ENCODE measurements around the gene SLC27A1.
"Not testable (repeated sequence)": the region's sequence is repeated elsewhere in the genome, so short reads cannot be mapped to it uniquely, and the experiment has no call there.

The SLC27A1 gene

DNA sequence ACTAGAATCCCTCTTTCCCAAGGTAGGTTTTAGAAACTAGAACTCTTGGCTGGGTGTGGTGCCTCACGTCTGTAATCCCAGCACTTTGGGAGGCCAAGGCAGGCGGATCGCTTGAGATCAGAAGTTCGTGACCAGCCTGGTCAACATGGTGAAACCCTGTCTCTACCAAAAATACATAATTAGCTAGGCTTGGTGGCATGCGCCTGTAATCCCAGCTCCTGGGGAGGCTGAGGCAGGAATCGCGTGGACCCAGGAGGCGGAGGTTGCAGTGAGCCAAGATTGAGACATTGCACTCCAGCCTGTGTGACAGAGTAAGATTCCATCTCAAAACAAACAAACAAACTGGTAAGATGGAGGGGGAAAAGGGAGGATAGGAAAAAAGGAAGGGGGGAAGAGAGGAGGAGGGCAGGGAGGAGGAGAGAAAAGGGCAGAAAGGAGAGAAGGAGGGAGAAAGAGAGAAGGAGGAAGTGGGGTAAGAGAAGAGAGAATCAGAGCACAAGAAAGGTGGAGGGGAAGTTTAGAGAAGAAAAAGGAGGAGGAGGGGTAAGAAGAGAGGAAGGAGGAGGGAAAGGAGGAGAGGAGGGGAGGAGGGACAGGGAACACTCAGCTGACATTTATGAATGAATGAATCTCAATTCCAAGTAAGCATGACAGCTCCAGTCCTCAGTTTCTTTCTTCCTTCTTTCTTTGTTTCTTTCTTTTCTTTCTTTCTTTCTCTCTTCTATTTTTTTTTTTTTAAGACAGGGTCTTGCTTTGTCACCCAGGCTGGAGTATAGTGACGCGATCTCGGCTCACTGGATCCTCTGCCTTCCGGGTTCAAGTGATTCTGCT is 2.6 kb upstream of the SLC27A1 start:
- DNase-seq (ENCODE audit: low spot score in 2 of 2) (no peak), ATAC-seq (replicated peaks; ENCODE audit: extremely low read depth, poor library complexity, severe bottlenecking) (no peak)
- Mint-ChIP-seq H3K27ac (ENCODE audit: low read depth) (no peak overlapping the region), H3K4me1 (peaks cover 39% of the 10 kb centered on the region), H3K4me3 (no peak overlapping the region), H3K36me3 (ENCODE audit: insufficient read depth) (peaks cover 8% of the 10 kb centered on the region), H3K27me3 (no peaks in the 10 kb centered on the region), H3K9me3 (no peaks in the 10 kb centered on the region)

DNA sequence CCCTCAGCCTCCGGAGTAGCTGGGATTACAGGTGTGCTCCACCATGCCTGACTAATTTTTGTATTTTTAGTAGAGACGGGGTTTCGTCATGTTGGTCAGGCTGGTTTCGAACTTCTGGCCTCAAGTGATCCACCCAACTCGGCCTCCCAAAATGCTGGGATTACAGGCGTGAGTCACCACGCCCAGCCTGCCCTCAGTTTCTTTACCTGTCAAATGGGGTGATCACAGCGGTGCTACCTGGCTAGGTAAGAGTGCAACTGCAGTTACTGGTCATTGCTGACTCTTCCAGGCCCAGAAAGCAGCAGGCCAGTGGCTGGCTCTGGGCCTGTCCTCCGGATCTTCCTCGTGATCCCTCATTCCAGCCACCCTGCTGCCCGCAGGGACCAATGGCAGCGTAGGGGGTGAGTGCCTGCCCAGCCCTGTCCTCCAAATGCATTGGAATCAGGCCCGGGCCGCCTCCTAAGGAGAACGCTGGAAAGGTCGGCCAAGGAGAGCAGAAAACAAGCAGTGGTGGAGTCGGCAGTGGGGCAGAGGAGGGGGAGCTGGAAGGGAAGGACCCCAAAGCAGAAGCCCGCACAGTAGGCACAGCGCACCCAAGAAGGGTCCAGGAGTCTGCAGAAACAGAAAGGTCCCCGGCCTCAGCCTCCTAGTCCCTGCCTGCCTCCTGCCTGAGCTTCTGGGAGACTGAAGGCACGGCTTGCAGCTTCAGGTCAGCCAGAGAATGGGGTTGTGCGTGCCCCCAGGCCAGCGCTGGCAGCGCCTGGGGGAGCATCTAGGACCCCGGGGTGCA is 1.8 kb upstream of the SLC27A1 start:
- H3K27ac Mint-ChIP-seq (ENCODE audit: low read depth), result peak overlapping the region; percentile 86
- no peak for DNase-seq (ENCODE audit: low spot score in 2 of 2)
- no peaks in the 10 kb centered on the region for H3K27me3 Mint-ChIP-seq

DNA sequence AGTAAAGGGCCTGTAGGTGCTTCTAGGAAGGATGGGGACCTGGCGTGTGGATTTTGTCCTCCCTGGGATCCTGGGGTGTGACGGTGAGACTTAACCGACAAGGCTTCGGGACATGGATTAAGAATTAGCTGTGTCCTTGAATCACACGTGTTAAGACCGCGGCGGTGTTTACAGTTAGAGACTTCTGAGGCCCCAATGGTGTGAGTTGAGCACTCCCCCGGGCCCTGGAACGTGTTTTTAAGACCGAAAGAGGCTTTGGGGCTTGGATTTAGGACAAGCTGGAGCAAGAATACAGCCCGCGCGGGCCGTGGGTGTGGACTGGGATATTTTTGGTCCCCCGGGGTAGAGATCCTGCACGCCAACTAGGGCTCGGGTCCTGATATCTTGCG is 1.2 kb upstream of the SLC27A1 start:
- peaks cover 11% of the 10 kb centered on the region for H3K36me3 Mint-ChIP-seq (ENCODE audit: insufficient read depth)
- H3K4me3 Mint-ChIP-seq, result peak overlapping the region; percentile 91
- H3K4me1 Mint-ChIP-seq, result peaks cover 39% of the 10 kb centered on the region
- ATAC-seq (replicated peaks; ENCODE audit: extremely low read depth, poor library complexity, severe bottlenecking) (no peak), DNase-seq (ENCODE audit: low spot score in 2 of 2) (peak in 1 of 2 donors; percentile 25)
- H3K27ac Mint-ChIP-seq (ENCODE audit: low read depth), result peak overlapping the region; percentile 86
- H3K27me3 Mint-ChIP-seq, result no peaks in the 10 kb centered on the region
- no peaks in the 10 kb centered on the region for H3K9me3 Mint-ChIP-seq

More for the DNA sequence above, 1.8 kb upstream of the SLC27A1 start:
- Mint-ChIP-seq H3K9me3 (no peaks in the 10 kb centered on the region), H3K4me1 (peaks cover 39% of the 10 kb centered on the region), H3K4me3 (peak overlapping the region; percentile 91), H3K36me3 (ENCODE audit: insufficient read depth) (peaks cover 11% of the 10 kb centered on the region)
- ATAC-seq (replicated peaks; ENCODE audit: extremely low read depth, poor library complexity, severe bottlenecking), result no peak

DNA sequence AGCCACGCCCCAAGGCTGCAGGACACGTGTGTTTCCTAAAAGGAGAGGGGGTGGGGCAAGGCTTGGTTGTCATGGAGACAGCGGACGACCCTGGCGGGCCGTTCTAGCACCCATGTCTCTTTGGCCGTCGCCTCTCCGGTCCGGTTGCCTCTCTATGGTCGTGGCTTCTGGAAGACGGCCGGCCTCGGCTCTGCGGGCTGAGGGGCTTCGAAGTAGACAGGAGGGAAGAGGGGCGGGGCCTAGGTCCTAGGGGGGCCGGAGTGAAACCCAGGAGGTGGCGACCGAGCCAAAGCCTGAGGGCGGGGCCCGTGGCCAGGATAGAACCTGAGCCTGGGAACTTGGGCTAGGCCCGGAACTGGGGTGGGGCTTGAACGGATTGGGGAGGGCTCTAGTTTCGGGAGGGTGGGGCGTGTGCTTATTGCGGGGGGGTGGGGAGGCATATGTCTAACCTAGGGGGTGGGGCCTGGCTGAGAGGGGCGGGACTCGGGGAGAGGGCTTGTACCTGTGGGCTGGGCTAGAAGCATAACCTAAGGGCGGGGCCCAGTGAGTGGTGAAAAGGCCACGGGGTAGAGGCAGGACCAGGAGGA is 750 bp upstream of the SLC27A1 start:
- peak; percentile 72 to 79 for DNase-seq (ENCODE audit: low spot score in 2 of 2)
- Mint-ChIP-seq H3K9me3 (no peaks in the 10 kb centered on the region), H3K4me1 (peaks cover 39% of the 10 kb centered on the region), H3K27ac (ENCODE audit: low read depth) (peak overlapping the region; percentile 86), H3K4me3 (peak overlapping the region; percentile 91), H3K36me3 (ENCODE audit: insufficient read depth) (peaks cover 11% of the 10 kb centered on the region), H3K27me3 (no peaks in the 10 kb centered on the region)
- ATAC-seq (replicated peaks; ENCODE audit: extremely low read depth, poor library complexity, severe bottlenecking), result peak; percentile 87

DNA sequence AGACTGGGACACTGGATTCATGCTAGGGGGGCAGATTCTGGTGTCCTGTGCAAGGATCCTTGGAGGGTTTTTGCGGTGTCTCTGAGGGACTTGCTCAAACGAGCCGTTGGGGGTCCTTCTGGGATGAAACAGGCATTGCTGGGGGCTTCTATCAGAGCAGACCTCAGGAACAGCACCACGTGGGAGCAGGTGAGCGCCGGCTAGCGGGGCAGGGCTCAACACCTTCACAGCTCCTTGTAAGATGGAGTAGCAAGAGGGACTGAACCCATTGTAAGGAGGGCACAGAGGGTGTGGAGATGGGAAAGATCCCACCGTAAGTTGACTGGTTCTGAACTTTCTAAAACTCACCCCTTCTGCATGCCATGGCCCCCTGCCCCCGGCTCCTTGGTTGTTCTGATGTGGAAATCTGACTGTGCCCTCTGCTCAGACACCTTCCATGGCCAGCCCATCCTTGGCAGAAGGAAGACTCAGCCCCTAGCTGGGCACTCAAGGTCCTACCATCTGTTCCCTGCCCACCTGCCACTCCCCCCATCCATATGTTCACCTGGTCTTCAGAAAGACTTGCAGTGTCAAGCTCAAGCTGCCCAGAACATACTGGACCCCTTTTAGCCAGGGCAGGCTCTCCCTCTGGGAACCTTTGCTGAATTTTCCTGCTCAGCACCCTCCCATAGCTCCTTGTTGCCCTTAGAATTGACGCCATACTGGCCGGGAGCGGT is 1.2 kb downstream of the SLC27A1 start:
- ATAC-seq (replicated peaks; ENCODE audit: extremely low read depth, poor library complexity, severe bottlenecking) (no peak), DNase-seq (ENCODE audit: low spot score in 2 of 2) (no peak)
- peaks cover 31% of the 10 kb centered on the region for H3K4me1 Mint-ChIP-seq
- no peak overlapping the region for H3K27ac Mint-ChIP-seq (ENCODE audit: low read depth)
- no peaks in the 10 kb centered on the region for H3K27me3 Mint-ChIP-seq
- peaks cover 11% of the 10 kb centered on the region for H3K36me3 Mint-ChIP-seq (ENCODE audit: insufficient read depth)
- H3K4me3 Mint-ChIP-seq, result peak overlapping the region; percentile 91
- no peaks in the 10 kb centered on the region for H3K9me3 Mint-ChIP-seq

DNA sequence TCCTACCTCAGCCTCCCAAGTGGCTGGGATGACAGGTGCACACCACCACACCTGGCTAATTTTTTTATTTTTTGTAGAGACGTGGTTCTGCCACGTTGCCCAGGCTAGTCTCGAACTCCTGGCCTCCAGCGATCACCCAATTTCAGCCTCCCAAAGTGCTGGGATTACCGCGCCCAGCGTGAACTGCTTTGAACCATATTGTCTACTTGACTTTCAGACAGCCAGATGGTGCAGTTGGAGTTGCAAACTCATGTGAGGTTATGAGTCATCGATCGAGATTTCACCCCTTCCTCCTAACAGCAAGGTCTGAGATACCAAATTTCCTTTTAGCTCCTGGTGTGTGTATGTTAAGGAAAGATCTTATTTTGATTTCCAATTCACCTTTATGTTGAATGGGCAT is 2.7 kb downstream of the SLC27A1 start:
- DNase-seq (ENCODE audit: low spot score in 2 of 2) (no peak), ATAC-seq (replicated peaks; ENCODE audit: extremely low read depth, poor library complexity, severe bottlenecking) (no peak)
- Mint-ChIP-seq H3K27ac (ENCODE audit: low read depth) (no peak overlapping the region), H3K36me3 (ENCODE audit: insufficient read depth) (peaks cover 11% of the 10 kb centered on the region), H3K4me3 (no peak overlapping the region), H3K4me1 (peaks cover 31% of the 10 kb centered on the region), H3K27me3 (no peaks in the 10 kb centered on the region), H3K9me3 (no peaks in the 10 kb centered on the region)

DNA sequence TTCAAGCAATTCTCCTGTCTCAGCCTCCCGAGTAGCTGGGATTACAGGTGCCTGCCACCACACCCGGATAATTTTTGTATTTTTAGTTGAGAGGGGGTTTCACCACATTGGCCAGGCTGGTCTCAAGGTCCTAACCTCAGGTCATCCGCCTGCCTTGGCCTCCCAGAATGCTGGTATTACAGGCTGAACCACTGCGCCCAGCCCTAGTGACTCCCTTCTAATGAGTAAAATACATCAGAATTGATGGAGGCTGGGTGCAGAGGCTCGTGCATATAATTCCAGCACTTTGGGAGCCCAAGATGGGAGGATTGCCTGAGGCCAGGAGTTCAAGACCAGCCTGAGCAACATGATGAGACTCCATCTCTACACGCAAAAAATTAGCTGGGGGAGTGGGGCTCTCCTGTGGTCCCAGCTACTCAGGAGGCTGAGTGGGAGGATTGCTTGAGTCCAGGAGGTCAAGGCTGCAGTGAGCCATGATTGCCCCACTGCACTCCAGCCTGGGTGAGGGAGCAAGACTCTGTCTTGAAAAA is 4.8 kb downstream of the SLC27A1 start:
- H3K9me3 Mint-ChIP-seq; DNase-seq (ENCODE audit: low spot score in 2 of 2); ATAC-seq (replicated peaks; ENCODE audit: extremely low read depth, poor library complexity, severe bottlenecking); H3K36me3 Mint-ChIP-seq (ENCODE audit: insufficient read depth); H3K27me3 Mint-ChIP-seq; H3K4me3 Mint-ChIP-seq; H3K27ac Mint-ChIP-seq (ENCODE audit: low read depth): not testable (repeated sequence)
- H3K4me1 Mint-ChIP-seq, result peaks cover 15% of the 10 kb centered on the region

DNA sequence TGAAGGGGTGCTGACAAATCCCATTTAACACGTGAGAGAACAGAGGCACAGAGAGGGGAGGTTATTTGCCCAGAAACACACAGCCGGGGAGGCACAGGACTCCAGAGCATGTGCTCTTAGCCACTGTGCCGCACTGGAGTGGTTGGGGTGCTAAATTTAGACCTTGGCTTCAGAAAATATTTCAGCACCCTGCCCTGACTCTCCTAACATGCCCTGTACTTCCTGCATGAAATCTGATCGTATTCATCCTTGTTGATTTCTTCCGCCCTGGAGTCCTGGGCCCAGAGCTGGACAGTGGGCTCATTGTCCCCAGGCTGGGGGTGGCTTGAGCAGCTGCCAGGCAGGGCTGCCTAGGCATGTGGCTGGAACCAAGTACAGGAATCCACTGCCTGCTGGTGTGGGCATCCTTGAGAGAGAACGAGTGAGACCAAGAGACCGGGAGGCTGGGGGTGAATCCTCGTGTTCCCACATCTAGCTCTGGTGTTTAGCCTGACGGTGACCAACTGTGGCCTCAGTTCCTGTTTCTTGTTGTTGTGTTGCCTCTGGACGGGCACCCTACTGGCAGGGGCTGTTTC is 5.3 kb downstream of the SLC27A1 start:
- Mint-ChIP-seq H3K4me3 (no peak overlapping the region), H3K27me3 (no peaks in the 10 kb centered on the region), H3K4me1 (peaks cover 14% of the 10 kb centered on the region), H3K27ac (ENCODE audit: low read depth) (no peak overlapping the region), H3K9me3 (no peaks in the 10 kb centered on the region), H3K36me3 (ENCODE audit: insufficient read depth) (peaks cover 4% of the 10 kb centered on the region)
- ATAC-seq (replicated peaks; ENCODE audit: extremely low read depth, poor library complexity, severe bottlenecking), result no peak
- no peak for DNase-seq (ENCODE audit: low spot score in 2 of 2)

DNA sequence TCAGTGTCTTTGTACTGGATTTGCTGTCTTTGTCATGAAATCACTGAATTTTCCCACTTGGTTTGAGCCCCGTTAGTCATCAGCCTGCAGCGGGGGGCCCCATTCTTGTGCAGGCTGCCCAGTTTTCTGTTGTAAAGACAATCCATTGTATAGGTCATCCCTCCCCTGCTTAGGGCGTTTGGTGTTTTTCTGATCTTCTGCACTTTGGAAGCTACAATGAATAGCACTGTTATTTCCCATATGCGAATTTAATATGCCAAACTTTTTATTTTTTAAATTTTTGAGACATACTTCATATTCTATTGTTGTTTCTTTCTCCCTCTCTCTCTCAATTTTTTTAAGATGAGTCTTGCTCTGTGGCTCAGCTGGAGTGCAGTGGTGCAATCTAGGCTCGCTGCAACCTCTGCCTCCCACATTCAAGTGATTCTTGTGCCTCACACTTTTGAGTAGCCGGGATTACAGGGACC is 9.0 kb downstream of the SLC27A1 start:
- no peak for DNase-seq (ENCODE audit: low spot score in 2 of 2)
- no peak for ATAC-seq (replicated peaks; ENCODE audit: extremely low read depth, poor library complexity, severe bottlenecking)
- no peak overlapping the region for H3K4me3 Mint-ChIP-seq
- H3K27me3 Mint-ChIP-seq, result no peaks in the 10 kb centered on the region
- H3K9me3 Mint-ChIP-seq, result no peaks in the 10 kb centered on the region
- H3K4me1 Mint-ChIP-seq, result no peaks in the 10 kb centered on the region
- no peak overlapping the region for H3K27ac Mint-ChIP-seq (ENCODE audit: low read depth)
- peaks cover 2% of the 10 kb centered on the region for H3K36me3 Mint-ChIP-seq (ENCODE audit: insufficient read depth)

DNA sequence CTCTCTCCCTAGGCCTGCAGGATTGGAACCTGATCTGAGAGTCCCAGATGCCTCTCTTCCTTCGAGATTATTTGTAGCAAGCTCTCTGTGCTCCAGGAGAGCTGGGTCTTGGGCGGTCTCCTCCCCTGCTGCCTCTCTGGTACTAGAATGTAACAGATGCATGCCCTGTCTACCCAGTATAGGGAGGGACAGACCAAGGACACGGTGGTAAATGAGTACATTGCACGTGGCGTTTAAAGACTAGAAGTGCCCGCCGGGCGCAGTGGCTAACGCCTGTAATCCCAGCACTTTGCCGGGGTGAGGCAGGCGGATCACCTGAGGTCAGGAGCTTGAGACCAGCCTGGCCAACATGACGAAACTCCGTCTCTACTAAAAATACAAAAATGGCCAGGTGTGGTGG is 11.7 kb downstream of the SLC27A1 start:
- Mint-ChIP-seq H3K4me1 (no peaks in the 10 kb centered on the region), H3K36me3 (ENCODE audit: insufficient read depth) (peaks cover 3% of the 10 kb centered on the region), H3K9me3 (no peaks in the 10 kb centered on the region), H3K27ac (ENCODE audit: low read depth) (no peak overlapping the region), H3K4me3 (no peak overlapping the region), H3K27me3 (no peaks in the 10 kb centered on the region)
- DNase-seq (ENCODE audit: low spot score in 2 of 2) (no peak), ATAC-seq (replicated peaks; ENCODE audit: extremely low read depth, poor library complexity, severe bottlenecking) (no peak)

DNA sequence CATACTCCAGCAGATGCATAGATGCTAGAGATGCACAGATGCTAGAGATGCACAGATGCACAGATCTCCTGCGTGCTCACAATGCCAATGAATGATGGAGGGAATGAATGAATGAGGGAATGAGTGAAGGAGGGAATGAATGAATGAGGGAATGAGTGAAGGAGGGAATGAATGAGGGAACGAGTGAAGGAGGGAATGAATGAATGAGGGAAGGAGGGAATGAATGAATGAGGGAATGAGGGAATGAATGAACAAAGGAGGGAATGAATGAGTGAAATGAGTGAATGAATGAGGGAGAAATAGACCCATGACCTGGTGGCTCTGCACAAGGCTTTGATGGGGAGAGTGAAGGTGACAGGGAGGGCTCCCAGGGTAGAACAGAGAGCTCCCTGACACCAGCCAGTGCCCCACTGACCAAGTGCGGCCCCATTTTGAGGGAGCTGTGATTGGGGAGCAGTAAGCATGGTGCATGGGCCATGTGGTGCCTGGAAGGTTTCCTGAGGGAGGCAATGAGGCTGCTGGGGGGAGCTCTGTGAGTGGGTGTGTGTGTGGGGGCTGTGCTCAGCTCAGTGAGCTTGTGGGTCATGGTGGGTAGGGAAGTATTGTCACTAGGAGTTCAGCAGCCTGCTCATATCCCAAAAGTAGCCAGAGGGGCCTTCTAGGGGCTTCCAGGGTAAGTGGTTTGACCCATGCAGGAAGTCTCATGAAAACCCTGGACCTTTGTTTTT is 12.7 kb downstream of the SLC27A1 start:
- DNase-seq (ENCODE audit: low spot score in 2 of 2) (no peak), ATAC-seq (replicated peaks; ENCODE audit: extremely low read depth, poor library complexity, severe bottlenecking) (no peak)
- Mint-ChIP-seq H3K9me3 (no peaks in the 10 kb centered on the region), H3K4me3 (no peak overlapping the region), H3K4me1 (peaks cover 3% of the 10 kb centered on the region), H3K36me3 (ENCODE audit: insufficient read depth) (peaks cover 3% of the 10 kb centered on the region), H3K27me3 (no peaks in the 10 kb centered on the region), H3K27ac (ENCODE audit: low read depth) (no peak overlapping the region)
